Activated B cell treated with CpG ODN at 0.5 μM for 24 hours (primary cell): Measurements from ENCODE around the gene CLIC4. TPM values are rescaled to one million over a fixed set of nuclear protein-coding genes. Genes with fewer than 3 reads are reported as not detected.

ENCODE experiments used
- ATAC-seq: fragments of 200-7000 bp; cut with Tn5 transposase; one replicate; pipeline ENCODE4 v1.10.0; 2021; ENCODE audit warnings: low read depth, mild to moderate bottlenecking, moderate library complexity
- CTCF ChIA-PET: fragments of 350-600 bp; sonication (Branson Sonifier 250); formaldehyde crosslinking; loops from one replicate; lab custom pipeline; 2021; ENCODE audit warnings: antibody characterized with exemption; lab: Charles Lee
- POLR2A ChIA-PET: fragments of 350-600 bp; sonication (Branson Sonifier 250); formaldehyde crosslinking; loops from one replicate; lab custom pipeline; 2021; ENCODE audit warnings: antibody characterized with exemption; lab: Charles Lee
- DNase-seq: peaks from one replicate; pipeline ENCODE4 v3.0.0; 2022
- H3K27ac Mint-ChIP-seq: one replicate; pipeline ENCODE4 v1.8.0; 2020; ENCODE audit warnings: mixed read lengths
- H3K27me3 Mint-ChIP-seq: one replicate; pipeline ENCODE4 v1.8.0; 2021; ENCODE audit warnings: mixed read lengths
- H3K36me3 Mint-ChIP-seq: one replicate; pipeline ENCODE4 v1.8.0; 2021; ENCODE audit warnings: low read depth, mixed read lengths
- H3K4me1 Mint-ChIP-seq: one replicate; pipeline ENCODE4 v1.8.0; 2021; ENCODE audit warnings: mixed read lengths
- H3K4me3 Mint-ChIP-seq: one replicate; pipeline ENCODE4 v1.8.0; 2020; ENCODE audit warnings: mild to moderate bottlenecking, mixed read lengths
- H3K9me3 Mint-ChIP-seq: one replicate; pipeline ENCODE4 v1.8.0; 2020; ENCODE audit warnings: mixed read lengths
- intact Hi-C: fragments of 100-400 bp; cut with micrococcal nuclease; formaldehyde crosslinking; loops from one replicate; pipeline ENCODE4 v1.15.1; 2024
- total RNA-seq: library from RNA; stranded (reverse); gene quantifications from 2 replicates; pipeline ENCODE4 v1.2.3, GENCODE V29; 2022
- TF ChIP-seq, protein P1 (sequence below): fragments of 200-600 bp; IDR thresholded peaks from one replicate; pipeline ENCODE4 v1.8.0; 2022; ENCODE audit warnings: antibody characterized with exemption, mild to moderate bottlenecking

The CLIC4 gene
- total RNA-seq, 1 donor from 2014 or later: 99.8 TPM

DNA sequence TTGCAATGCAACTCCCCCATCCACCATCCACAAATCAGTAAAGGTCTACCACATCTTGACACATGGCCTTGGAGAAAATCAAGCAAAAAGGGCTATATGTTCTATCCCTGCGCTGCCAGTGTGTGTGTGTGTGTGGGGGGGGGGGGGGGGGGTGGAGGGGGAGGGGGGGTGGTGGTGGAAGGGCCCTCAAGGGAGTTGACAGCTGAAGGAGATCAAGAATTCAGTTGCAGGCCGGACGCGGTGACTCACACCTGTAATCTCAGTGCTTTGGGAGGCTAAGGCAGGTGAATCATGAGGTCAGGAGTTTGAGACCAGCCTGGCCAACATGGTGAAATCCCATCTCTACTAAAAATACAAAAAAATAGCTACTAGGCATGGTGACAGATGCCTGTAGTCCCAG is 37.6 kb upstream of the CLIC4 start:
- no peak overlapping the region for H3K4me3 Mint-ChIP-seq
- H3K9me3 Mint-ChIP-seq: no peaks in the 10 kb centered on the region
- ChIA-PET CTCF (no interaction called here), POLR2A (interaction anchor here (0.6 to 0.7 kb wide), 2 partner anchors 37 to 56 kb away, joined by 4 read pairs; no protein-coding TSS in a partner anchor)
- H3K27me3 Mint-ChIP-seq: no peaks in the 10 kb centered on the region
- no peak overlapping the region for H3K27ac Mint-ChIP-seq
- peaks cover 15% of the 10 kb centered on the region for H3K4me1 Mint-ChIP-seq
- no peaks in the 10 kb centered on the region for H3K36me3 Mint-ChIP-seq
- DNase-seq (no peak), ATAC-seq (no peak)
- TF ChIP-seq, protein P1, sequence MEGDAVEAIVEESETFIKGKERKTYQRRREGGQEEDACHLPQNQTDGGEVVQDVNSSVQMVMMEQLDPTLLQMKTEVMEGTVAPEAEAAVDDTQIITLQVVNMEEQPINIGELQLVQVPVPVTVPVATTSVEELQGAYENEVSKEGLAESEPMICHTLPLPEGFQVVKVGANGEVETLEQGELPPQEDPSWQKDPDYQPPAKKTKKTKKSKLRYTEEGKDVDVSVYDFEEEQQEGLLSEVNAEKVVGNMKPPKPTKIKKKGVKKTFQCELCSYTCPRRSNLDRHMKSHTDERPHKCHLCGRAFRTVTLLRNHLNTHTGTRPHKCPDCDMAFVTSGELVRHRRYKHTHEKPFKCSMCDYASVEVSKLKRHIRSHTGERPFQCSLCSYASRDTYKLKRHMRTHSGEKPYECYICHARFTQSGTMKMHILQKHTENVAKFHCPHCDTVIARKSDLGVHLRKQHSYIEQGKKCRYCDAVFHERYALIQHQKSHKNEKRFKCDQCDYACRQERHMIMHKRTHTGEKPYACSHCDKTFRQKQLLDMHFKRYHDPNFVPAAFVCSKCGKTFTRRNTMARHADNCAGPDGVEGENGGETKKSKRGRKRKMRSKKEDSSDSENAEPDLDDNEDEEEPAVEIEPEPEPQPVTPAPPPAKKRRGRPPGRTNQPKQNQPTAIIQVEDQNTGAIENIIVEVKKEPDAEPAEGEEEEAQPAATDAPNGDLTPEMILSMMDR: no peak
- intact Hi-C loops: no loop called here

DNA sequence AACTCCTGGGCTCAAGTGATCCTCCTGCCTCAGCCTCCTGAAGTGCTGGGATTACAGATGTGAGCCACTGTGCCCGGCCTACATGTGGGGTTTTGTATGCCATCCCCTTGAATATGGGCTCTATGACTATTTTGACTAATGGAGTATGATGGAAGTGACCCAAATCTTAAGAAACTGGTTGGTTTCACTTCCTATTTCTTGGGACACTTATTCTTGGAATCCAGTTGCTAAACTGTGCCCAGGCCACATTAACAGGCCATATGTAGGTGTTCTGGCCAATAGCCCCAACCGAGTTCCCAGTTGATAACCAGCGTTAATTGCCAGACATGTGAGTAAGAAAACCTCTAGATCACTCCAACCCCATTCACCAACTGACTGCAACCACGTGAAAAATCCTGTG is 36.3 kb upstream of the CLIC4 start:
- peaks cover 15% of the 10 kb centered on the region for H3K4me1 Mint-ChIP-seq
- CTCF ChIA-PET: no interaction called here
- no peak overlapping the region for H3K4me3 Mint-ChIP-seq
- H3K36me3 Mint-ChIP-seq: no peaks in the 10 kb centered on the region
- TF ChIP-seq, protein P1: no peak
- POLR2A ChIA-PET: no interaction called here
- no peak for ATAC-seq
- H3K9me3 Mint-ChIP-seq: no peaks in the 10 kb centered on the region
- intact Hi-C loops: no loop called here
- no peaks in the 10 kb centered on the region for H3K27me3 Mint-ChIP-seq
- H3K27ac Mint-ChIP-seq: no peak overlapping the region
- DNase-seq: no peak

DNA sequence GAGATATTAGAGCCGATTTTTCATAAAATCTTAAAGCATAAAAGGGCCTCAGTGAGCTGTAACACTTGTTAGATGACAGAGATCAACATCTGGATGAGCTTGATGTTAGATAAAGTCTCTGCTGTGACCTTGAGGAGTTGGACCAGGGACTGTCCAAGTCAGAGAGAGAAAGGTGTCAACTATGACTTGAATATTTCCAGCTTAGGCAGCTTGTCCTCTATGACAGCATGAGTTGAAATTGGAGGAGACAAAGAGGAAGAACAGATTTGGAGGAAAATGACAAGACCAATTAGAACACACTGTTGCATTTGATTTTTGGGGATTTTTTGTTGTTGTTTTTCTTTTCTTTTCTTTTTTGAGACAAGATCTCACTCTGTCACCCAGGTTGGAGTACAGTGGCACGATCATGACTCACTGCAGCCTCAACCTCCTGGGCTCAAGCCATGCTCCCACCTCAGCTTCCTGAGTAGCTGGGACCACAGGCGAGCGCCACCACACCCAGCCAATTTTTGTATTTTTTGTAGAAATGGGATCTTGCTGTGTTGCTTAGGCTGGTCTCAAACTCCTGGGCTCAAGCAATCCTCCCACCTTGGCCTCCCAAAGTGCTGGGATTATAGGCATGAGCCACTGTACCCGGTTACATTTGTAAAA is 35.3 kb upstream of the CLIC4 start:
- ChIA-PET CTCF (no interaction called here), POLR2A (interaction anchor here (0.5 to 1.4 kb wide), 4 partner anchors 15 to 932 kb away, joined by 3 to 8 read pairs (median 6); partner anchors contain the start of gene PITHD1)
- no peak overlapping the region for H3K4me3 Mint-ChIP-seq
- ATAC-seq (no peak), DNase-seq (no peak)
- intact Hi-C loops: no loop called here
- H3K27ac Mint-ChIP-seq: no peak overlapping the region
- no peaks in the 10 kb centered on the region for H3K9me3 Mint-ChIP-seq
- H3K4me1 Mint-ChIP-seq: peaks cover 13% of the 10 kb centered on the region
- H3K27me3 Mint-ChIP-seq: no peaks in the 10 kb centered on the region
- TF ChIP-seq, protein P1: no peak
- H3K36me3 Mint-ChIP-seq: no peaks in the 10 kb centered on the region

DNA sequence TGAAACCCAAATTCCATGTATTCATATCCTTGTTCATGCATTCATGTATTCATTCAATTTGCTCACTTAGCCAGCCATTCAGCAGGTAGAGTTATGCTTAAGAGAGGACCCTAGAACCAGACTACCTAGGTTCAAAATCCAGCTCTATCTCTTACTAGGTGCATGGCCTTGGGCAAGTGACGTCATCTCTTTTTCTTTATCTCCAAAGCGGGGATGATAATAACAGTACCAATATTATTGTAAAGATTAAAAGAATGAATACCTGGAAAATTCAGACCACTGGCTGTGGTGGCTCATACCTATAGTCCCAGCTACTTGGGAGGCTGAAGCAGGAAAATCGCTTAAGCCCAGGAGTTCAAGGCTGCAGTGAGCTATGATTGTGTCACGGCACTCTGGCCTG is 33.9 kb upstream of the CLIC4 start:
- TF ChIP-seq, protein P1: no peak
- no peak for ATAC-seq
- Mint-ChIP-seq H3K27ac (no peak overlapping the region), H3K9me3 (no peaks in the 10 kb centered on the region), H3K36me3 (no peaks in the 10 kb centered on the region), H3K4me3 (no peak overlapping the region), H3K4me1 (peaks cover 3% of the 10 kb centered on the region), H3K27me3 (no peaks in the 10 kb centered on the region)
- intact Hi-C loops: no loop called here
- no peak for DNase-seq
- ChIA-PET POLR2A (interaction anchor here (0.5 to 0.7 kb wide), 2 partner anchors 11 to 1574 kb away, joined by 10 to 12 read pairs; no protein-coding TSS in a partner anchor), CTCF (interaction anchor here (1.0 kb wide), 1 partner anchor 124 kb away, joined by 3 read pairs; no protein-coding TSS in a partner anchor)

DNA sequence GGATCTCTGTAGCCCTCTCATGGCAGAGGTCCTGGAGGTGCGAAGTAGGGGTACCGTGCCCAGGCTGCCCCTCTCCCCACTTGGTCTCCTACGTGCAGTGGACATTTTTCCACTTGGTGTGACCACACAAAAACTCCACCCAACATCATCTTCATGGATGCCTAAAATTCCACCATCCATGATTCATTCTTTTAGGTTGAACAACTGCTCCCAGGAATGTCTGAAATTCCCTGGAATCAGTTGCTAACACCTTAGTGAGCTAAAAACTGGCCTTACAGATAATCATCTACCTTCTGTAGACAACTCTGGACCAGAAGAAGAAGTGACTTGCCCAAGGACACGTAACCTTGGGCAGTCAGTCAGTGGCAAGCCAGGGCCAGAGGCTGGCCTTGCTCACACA is 32.1 kb upstream of the CLIC4 start:
- Mint-ChIP-seq H3K36me3 (no peaks in the 10 kb centered on the region), H3K4me1 (peaks cover 3% of the 10 kb centered on the region), H3K27ac (no peak overlapping the region), H3K4me3 (no peak overlapping the region), H3K27me3 (no peaks in the 10 kb centered on the region), H3K9me3 (no peaks in the 10 kb centered on the region)
- DNase-seq (no peak), ATAC-seq (no peak)
- ChIA-PET CTCF (interaction anchor here (0.6 kb wide), 1 partner anchor 55 kb away, joined by 5 read pairs; no protein-coding TSS in a partner anchor), POLR2A (interaction anchor here (0.7 kb wide), 1 partner anchor 61 kb away, joined by 3 read pairs; no protein-coding TSS in a partner anchor)
- TF ChIP-seq, protein P1: no peak
- intact Hi-C loops: no loop called here
